Right lung (tissue), 10 donors: ENCODE data around the gene SH2D3A. TPM values are rescaled to one million over a fixed set of nuclear protein-coding genes. Genes with fewer than 3 reads are reported as not detected.
"Not testable (repeated sequence)": the region's sequence is repeated elsewhere in the genome, so short reads cannot be mapped to it uniquely, and the experiment has no call there.

Source experiments
- DNase-seq, 2 donors: peaks; one replicate each; pipeline ENCODE4 v3.0.0-alpha.2; 2013
- long read RNA-seq, 8 donors: transcript quantifications; one replicate each; lab custom pipeline, GENCODE V29; 2026
- polyA plus RNA-seq, 5 donors: library from polyadenylated mRNA; unstranded; fragments of 120-200 nt; gene quantifications; one replicate each; pipeline versions ENCODE4 v1.2.1 to v1.2.3, GENCODE V29; 2013; ENCODE audit warnings: inconsistent platforms in 1 of 5, low replicate concordance in 1 of 5; ENCODE audit not compliant: insufficient read length in 5 of 5, insufficient read depth in 1 of 5

Gene SH2D3A
- 1 to 10 TPM; 5.9 to 9.2 (median 7.9) TPM for polyA plus RNA-seq
- long read RNA-seq, donor 1, result 0 reads
- long read RNA-seq, donor 2, result 0 reads
- long read RNA-seq, donor 3, result 0 reads
- long read RNA-seq, donor 4, result 0 reads
- long read RNA-seq, donor 5, result 0 reads
- long read RNA-seq, donor 6, partial matches to known transcripts, result 0 of 1 reads
- long read RNA-seq, donor 6, other reads (novel, unspliced or antisense), result 0 of 1 reads
- long read RNA-seq, donor 7, result 0 reads
- long read RNA-seq, donor 8, result 0 reads

GRCh38 chr19:6767357-6768235, at the start of gene SH2D3A:
SH2D3A (minus strand) TSS chr19:6767435; CDS start chr19:6763748, 3,687 bp downstream.
- DNase-seq, result peak; percentile 66 to 72

DNA sequence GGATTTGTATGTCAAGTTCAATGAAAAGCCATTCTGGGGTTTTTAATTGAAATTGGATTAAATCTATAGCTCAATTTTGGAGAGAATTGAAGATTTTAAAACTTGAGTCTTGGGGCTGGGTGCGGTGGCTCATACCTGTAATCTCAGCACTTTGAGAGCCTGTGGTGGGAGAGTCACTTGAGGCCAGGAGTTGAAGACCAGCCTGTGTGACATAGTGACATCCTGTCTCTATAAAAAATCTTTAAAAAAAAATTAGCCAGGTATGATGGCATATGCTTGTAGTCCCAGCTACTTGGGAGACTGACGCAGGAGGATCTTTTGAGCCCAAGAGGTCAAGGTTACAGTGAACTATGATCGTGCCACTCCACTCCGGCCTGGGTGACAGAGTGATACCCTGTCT, 46.4 kb upstream of the SH2D3A start:
- no peak for DNase-seq

DNA sequence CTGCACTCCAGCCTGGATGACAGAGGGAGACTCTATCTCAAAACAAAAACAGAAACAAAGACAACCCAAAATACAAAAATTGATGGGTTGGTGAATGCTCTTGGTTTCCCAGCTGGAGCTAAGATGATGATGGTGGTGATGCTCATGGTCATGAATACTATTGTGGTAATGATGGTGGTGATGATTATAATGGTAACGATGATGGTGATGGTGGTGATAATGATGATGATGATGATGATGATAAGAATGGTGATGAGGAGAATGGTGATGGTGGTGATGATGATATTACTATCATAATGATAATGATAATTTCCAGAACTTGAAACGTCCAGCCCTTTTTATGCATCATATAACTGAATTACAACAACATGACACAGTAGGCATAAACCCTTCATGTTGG, 45.4 kb upstream of the SH2D3A start:
- DNase-seq, result no peak

DNA sequence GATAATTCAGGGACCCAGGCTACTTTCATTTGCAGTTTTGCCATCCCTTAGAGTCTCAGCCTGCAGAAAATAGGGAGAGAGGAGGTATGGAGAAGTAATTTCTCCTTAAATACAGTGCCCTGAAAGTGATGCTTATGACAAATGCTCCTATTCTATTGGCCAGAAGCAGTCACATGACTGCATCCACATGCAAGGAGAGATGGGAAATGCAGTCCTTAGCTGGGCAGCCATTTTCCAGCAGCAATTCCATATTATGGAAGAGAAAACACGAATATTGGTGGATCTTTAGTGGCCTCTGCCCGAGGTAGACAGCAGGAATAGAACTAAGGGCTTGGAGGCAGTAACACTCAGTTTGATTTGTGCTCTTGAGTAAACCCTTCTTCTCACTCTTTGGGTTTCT, 44.7 kb upstream of the SH2D3A start:
- no peak for DNase-seq

GRCh38 chr19:6811378-6811777, 44.1 kb upstream of the SH2D3A start:
- DNase-seq, result no peak

- DNase-seq, result no peak
These were observed 42.0 kb upstream of the SH2D3A start for GRCh38 chr19:6809262-6809661.

DNA sequence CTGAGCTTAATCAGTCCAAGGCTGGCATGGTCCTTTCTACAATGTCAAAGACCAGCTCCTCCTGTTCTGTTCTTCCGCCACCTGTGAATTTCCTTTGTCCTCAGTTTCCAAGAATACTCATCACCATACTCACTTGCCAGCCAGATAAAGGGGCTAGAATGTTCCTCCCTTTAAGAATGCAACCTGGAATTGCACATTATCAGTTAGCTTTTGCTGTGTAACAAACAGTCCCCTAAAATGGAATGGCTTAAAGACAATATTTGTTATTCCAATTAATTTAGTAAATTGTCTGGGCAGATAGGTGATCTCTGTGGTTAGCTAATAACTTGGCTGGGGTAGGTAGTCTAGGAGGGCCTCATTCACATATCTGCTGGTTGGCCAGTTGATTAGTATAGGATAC, 41.3 kb upstream of the SH2D3A start:
- no peak for DNase-seq

DNA sequence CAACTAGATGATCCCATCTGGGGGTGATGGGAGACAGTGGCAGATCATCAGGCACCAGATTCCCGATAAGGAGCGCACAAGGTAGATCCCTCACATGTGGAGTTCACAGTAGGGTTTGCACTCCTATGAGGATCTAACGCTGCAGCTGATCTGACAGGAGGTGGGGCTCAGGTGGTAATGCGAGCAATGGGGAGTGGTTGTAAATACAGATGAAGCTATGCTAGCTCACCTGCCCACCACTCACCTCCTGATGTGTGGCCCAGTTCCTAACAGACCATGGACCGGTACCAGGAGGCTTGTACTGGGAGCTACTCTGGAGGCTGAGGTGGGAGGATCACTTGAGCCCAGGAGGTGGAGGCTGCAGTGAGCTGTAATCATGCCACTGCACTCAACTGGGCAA, 40.1 kb upstream of the SH2D3A start:
- DNase-seq, result no peak

DNA sequence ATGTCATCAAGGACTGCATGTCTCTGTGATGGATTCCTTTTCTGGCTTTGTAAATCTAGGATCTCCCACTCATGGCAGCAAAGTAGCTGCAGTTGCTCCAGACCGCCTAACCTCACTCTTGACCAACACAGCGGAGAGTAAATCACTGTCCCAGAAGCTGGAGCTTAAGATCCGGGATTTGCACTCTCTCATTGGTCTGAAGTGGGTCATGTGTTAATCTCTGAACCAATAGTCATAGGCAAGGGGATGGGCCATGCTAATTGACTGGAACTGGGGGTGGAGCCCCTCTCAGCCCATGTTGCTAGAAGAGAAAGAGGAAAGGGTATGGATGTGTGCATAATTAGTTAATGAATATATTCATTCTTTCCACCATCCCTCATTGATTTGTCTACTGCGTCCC, 39.3 kb upstream of the SH2D3A start:
- no peak for DNase-seq

- no peak for DNase-seq
These were observed 35.8 kb upstream of the SH2D3A start for GRCh38 chr19:6803036-6803404.

DNA sequence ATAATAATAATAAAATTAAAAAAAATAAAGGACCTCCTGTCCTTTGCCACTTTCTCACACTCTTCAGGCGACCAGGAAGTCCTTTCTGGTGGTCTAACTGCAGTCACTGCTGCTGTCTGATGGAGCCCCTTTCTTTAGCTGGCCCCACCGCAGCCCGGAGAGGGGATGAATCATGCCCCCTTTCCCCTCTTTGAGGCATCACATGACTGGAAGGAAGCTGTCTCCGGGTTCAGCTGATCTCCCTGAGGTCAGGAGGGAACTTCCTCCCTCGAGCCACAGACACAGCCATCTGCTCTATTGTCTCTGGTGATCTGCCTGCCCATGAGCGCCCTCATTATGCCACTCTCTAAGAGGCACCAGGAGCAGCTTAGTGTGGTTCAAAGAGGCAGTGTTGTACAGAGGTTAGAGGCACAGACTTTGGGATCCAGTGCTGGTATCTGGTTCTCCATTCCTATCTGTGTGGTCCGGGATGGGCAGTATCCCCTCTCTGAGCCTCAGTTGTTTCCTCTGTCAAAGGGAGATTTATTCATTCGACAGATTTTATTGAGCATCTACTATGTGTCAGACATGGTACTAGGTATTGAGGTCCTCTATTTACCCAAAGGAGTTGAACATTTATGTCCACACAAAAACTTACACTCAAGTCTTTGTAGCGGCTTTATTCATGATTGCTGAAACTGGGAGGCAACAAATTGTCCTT, 35.3 kb upstream of the SH2D3A start:
- no peak for DNase-seq

DNA sequence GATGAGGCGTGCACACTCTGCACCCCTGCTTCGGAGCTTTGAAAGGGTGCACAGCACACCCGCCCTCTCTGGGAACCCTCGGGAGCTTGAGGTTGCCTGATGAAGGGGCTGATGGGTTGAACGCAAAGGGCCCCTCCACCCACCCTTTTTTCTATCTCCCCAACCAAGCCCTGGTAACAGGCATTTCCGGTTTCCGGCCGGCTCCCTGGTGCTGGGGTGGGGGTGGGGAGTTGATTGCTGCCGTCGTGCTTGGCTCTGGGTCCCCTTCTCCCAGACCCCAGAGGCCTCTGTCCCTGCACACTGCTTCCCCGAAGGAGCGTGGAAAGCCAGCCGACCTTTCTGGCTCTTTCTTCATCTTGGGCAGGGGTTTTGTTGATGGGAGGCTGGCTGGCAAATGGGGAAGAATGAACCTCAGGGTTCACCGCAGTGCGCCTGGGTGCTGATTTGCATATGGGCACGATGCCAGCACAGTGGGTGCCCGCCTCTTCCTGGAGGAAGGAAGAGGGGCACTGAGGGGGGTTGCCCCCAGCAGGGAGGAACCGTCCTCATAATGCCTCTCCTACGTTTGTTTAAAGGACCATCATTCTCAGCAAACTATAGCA, 34.4 kb upstream of the SH2D3A start:
- DNase-seq, result peak; percentile 22 to 27

DNA sequence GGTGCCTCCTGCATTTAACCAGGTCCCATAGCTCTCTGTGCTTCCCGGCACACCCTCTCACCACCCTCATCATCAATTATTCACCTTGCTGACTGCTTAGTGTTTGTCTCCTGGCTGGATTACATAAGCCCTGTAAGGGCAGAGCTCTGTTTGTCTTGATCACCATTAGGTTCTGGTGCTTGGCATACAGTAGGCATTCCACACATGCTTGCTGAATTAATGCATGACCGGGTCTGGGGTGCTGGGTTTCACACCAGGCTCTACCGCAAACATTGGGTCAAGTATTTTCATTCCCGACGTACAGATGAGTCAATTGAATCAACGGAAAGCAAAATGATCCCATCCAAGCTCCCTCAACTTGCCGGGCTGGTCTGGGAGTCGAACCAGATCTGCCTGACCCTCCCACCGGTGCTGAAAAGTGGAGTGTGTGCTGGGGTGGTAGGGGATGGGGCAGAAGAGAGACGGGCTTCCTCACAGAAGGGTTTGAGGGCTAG, 33.8 kb upstream of the SH2D3A start:
- DNase-seq, result no peak

- DNase-seq, result not testable (repeated sequence)
These were observed 33.0 kb upstream of the SH2D3A start for GRCh38 chr19:6800160-6800790.

GRCh38 chr19:6797646-6798045, 30.4 kb upstream of the SH2D3A start:
- no peak for DNase-seq

DNA sequence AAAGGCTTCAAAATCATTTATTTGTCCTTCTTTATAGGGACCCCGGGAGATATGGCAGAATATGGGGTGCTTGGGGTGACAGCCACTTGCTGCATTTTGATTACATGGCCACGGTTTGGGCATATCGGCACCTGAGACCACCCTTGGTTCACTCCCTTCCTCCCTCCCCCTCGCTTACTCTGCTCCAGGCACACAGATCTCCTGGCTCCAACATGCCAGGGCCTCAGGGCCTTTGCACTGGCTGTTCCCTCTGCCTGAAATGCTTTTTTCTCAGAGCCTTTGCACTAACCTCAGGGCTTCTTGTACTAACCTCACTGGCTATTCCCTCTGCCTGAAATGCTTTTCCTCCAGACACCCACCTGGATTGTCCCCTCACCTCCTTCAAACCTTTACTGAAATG, 29.0 kb upstream of the SH2D3A start:
- DNase-seq, result no peak

DNA sequence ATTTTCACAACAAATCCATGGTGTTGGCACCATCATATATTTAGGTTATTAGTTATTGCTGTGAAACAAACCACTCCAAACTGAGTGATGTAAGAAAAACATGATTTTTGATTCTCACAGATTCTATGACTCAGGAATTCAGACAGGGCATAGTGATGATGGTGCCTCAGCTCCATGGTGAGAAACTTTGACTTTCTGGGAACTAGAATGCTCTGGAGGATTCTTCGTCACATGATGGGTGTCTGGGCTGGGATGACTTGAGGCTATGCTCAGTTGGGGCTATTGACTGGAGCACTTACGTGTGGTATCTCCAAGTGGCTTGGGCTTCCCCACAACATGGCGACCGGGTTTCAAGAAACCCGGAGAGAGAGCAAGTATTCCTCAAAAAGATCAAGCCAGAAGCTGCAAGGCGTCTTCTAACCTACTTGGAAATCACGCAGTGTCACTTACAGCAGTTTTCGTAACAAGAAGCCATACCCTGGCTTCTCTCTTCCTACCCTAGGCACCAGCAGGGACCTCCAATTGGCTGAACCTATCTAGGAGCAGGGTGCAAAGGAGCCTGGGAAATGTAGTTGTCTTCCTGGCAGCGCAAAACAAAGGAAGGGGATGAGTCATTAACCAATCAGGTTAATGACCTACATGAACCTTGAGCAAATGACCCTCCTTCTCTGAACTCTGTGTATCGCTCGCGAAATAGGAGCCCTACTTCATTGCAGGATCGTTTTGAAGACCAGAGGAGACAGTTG, 27.6 kb upstream of the SH2D3A start:
- DNase-seq, result no peak

DNA sequence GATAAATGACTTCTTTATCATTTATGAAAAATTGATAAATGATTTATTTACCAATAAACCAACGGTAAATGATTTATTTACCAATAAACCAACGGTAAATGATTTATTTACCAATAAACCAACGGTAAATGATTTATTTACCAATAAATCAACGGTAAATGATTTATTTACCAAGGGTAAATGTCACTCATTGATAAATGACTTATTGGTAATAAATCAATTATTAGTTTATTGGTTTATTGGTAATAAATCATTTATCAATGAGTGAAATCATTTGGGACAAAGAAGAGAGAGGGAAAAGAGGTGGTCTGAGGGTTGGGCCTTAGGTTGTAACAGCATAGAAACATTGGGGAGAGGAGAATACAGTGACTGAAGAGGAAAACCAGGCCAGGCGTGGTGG, 26.7 kb upstream of the SH2D3A start:
- no peak for DNase-seq

- DNase-seq, result no peak
These were observed 26.2 kb upstream of the SH2D3A start for GRCh38 chr19:6793411-6793810.

DNA sequence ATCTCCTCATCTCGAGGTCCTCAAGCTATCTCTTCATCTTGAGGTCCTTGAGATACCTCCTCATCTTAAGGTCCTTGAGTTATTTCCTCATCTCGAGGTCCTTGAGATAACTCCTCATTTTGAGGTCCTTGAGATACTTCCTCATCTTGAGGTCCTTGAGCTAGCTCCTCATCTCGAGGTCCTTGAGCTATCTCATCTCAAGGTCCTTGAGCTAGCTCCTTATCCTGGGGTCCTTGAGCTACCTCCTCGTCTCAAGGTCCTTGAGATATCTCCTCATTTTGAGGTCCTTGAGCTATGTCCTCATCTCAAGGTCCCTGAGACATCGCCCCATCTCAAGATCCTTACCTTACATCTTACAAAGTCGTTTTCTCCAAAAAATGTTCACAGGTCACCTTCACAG, 24.0 kb upstream of the SH2D3A start:
- no peak for DNase-seq
